ENCODE results near the gene PTGES3. TPM values are rescaled to one million over a fixed set of nuclear protein-coding genes. Genes with fewer than 3 reads are reported as not detected.

The PTGES3 gene
- total and polyA plus RNA-seq, 10 donors: 80.6 to 163 (median 130) TPM

DNA sequence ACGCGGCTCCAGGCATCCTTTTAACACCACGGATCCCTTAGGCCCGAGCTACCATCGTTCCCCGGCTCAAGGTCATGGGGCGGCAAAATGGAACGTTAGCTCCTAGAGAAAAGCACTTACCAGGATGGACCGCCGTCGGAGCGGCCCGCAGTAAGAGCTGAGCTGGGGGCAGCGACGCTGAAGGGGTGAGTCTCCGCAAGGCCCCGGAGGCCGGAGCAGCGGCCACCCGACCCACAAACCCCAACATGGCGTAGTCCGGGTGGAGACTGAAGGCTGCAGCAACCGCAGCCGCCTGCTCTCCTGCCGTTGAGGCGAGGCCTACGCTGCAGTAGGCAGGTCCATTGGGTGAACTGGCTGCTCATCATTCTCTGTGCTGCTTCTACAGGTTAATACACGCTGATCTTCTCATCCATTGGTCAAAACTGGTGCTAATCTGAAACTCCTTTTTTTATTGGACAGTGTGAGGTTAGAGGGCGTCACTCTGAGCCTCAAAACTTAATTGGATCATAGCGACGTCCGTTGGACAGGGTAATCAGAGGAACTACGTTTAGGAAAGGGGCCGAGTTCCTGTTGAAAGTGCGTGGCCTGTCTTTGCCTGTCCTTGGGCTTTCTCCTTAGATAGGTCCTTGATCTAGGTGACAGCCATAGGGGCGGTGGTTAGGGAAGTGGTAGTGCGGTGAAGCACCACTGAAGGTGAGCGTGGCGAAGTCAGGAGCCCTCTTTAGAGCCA lies 42.2 kb downstream of the PTGES3 start, which contains the start of gene ATP5F1B:
TSS of gene ATP5F1B (minus strand) at position 268 of the 730 bp plus-strand sequence. CDS start at position 247, 21 bp downstream.
- intact Hi-C loops (cut with DNase I; ENCODE audit: low total_unique reads): loop anchor here (5.0 kb wide), 1 partner anchor 36 kb away; no protein-coding TSS in a partner anchor
- Histone ChIP-seq H3K4me1 (peaks cover 23 to 53% (median 42%) of the 10 kb centered on the region in 6 donors), H3K27ac (peak within 1 kb of the TSS; percentile 92 to 97 (median 94)), H3K4me3 (peak within 1 kb of the TSS; percentile 76 to 99 (median 89)), H3K9me3 (no peaks in the 10 kb centered on the region), H3K27me3 (replicated peaks in 1 of 7) (no peaks in the 10 kb centered on the region), H3K36me3 (peaks cover 3 to 41% (median 38%) of the 10 kb centered on the region in 6 donors)
- peak; percentile 98 for DNase-seq
- 0 to 3% (median 0%) methylated on average over 28 to 39 of the region's 39 CpGs for WGBS, 5 donors
- TF ChIP-seq POLR2A (IDR thresholded peaks at IDR 0.05) (peak; percentile 58 to 95 (median 86)), CTCF (IDR thresholded peaks at IDR 0.05 in 8 of 11, conservative IDR thresholded peaks at IDR 0.05 in 3 of 11) (peak in 6 of 11 experiments; percentile 11 to 51 (median 26)), POLR2AphosphoS5 (IDR thresholded peaks at IDR 0.05) (peak; percentile 99 to 100 (median 99))

GRCh38 chr12:56645201-56645716 lies 42.8 kb downstream of the PTGES3 start:
- peak; percentile 83 for DNase-seq
- 0 to 1% (median 1%) methylated on average over 29 of the region's 29 CpGs for WGBS, 5 donors
- Histone ChIP-seq H3K36me3 (peaks cover 3 to 47% (median 44%) of the 10 kb centered on the region in 6 donors), H3K27ac (peak overlapping the region; percentile 92 to 97 (median 94)), H3K9me3 (no peaks in the 10 kb centered on the region), H3K4me3 (peak overlapping the region; percentile 76 to 99 (median 89)), H3K4me1 (peaks cover 23 to 58% (median 42%) of the 10 kb centered on the region in 6 donors), H3K27me3 (replicated peaks in 1 of 7) (no peaks in the 10 kb centered on the region)
- intact Hi-C loops (cut with DNase I; ENCODE audit: low total_unique reads): loop anchor here (5.0 kb wide), 1 partner anchor 37 kb away; no protein-coding TSS in a partner anchor
- TF ChIP-seq POLR2AphosphoS5 (IDR thresholded peaks at IDR 0.05) (no peak), CTCF (IDR thresholded peaks at IDR 0.05 in 8 of 11, conservative IDR thresholded peaks at IDR 0.05 in 3 of 11) (peak in 1 of 11 experiments; percentile 4), POLR2A (IDR thresholded peaks at IDR 0.05) (no peak)

DNA sequence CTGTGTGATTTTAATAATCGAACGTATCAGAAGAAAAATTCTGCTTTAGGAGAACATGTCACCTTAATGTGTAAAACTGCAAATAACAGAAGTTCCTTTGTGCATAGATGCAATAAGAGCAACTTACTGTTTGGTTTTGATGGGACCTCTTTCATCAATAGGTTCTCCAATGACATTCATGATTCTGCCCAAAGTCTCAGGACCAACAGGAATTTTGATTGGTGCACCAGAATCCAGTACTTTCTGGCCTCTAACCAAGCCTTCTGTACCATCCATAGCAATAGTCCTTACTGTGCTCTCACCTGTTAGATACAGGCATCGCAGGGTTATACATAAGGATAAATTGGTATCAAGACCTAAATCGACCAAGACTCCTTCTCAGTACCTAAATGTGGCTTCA lies 43.4 kb downstream of the PTGES3 start:
- Histone ChIP-seq H3K4me1 (peaks cover 23 to 64% (median 42%) of the 10 kb centered on the region in 6 donors), H3K36me3 (peaks cover 3 to 53% (median 50%) of the 10 kb centered on the region in 6 donors), H3K27me3 (replicated peaks in 1 of 7) (no peaks in the 10 kb centered on the region), H3K4me3 (peak overlapping the region; percentile 76 to 99 (median 89)), H3K27ac (peak overlapping the region; percentile 92 to 97 (median 94)), H3K9me3 (no peaks in the 10 kb centered on the region)
- TF ChIP-seq CTCF (IDR thresholded peaks at IDR 0.05 in 8 of 11, conservative IDR thresholded peaks at IDR 0.05 in 3 of 11): no peak
- TF ChIP-seq POLR2AphosphoS5 (IDR thresholded peaks at IDR 0.05): no peak
- no peak for TF ChIP-seq POLR2A (IDR thresholded peaks at IDR 0.05)
- 35 to 50% (median 39%) methylated on average over 4 of the region's 4 CpGs for WGBS, 5 donors
- DNase-seq: no peak
- intact Hi-C loops (cut with DNase I; ENCODE audit: low total_unique reads): loop anchor here (5.0 kb wide), 1 partner anchor 38 kb away; no protein-coding TSS in a partner anchor

- DNase-seq: no peak
- Histone ChIP-seq H3K4me3 (no peak overlapping the region), H3K9me3 (no peaks in the 10 kb centered on the region), H3K4me1 (peaks cover 30 to 90% (median 55%) of the 10 kb centered on the region in 6 donors), H3K27ac (no peak overlapping the region), H3K27me3 (replicated peaks in 1 of 7) (no peaks in the 10 kb centered on the region), H3K36me3 (peaks cover 3 to 78% (median 75%) of the 10 kb centered on the region in 6 donors)
- WGBS, 5 donors: 76 to 86% (median 80%) methylated on average over 6 of the region's 6 CpGs
- intact Hi-C loops (cut with DNase I; ENCODE audit: low total_unique reads): no loop called here
- TF ChIP-seq POLR2A (IDR thresholded peaks at IDR 0.05) (no peak), POLR2AphosphoS5 (IDR thresholded peaks at IDR 0.05) (no peak), CTCF (IDR thresholded peaks at IDR 0.05 in 8 of 11, conservative IDR thresholded peaks at IDR 0.05 in 3 of 11) (no peak)
These were observed 46.9 kb downstream of the PTGES3 start for GRCh38 chr12:56641219-56641618.
